H9 (cell line): ENCODE data around the gene SEMA3C. TPM values are rescaled to one million over a fixed set of nuclear protein-coding genes. Genes with fewer than 3 reads are reported as not detected.

Experiments used
- DNase-seq: peaks from one replicate; pipeline ENCODE4 v3.0.0-alpha.2; 2017
- H2AFZ ChIP-seq: one replicate; pipeline ENCODE4 v1.6.1; 2013; ENCODE audit warnings: mild to moderate bottlenecking, low read length, control low read depth, moderate library complexity
- H2AK5ac ChIP-seq: 2 replicates; pipeline ENCODE4 v1.6.1; 2013; ENCODE audit warnings: low read length, control low read depth, mixed read lengths; ENCODE audit not compliant: insufficient read length
- H2BK120ac ChIP-seq: one replicate; pipeline ENCODE4 v1.6.1; 2013; ENCODE audit warnings: low read depth, mild to moderate bottlenecking, low read length, control low read depth, inconsistent platforms; ENCODE audit not compliant: poor library complexity, severe bottlenecking
- H2BK12ac ChIP-seq: 2 replicates; pipeline ENCODE4 v1.6.1; 2013; ENCODE audit warnings: low read length, control low read depth, mixed read lengths, low read depth; ENCODE audit not compliant: insufficient read length
- H2BK15ac ChIP-seq: 2 replicates; pipeline ENCODE4 v1.6.1; 2013; ENCODE audit warnings: low read depth, low read length, control low read depth
- H2BK20ac ChIP-seq: one replicate; pipeline ENCODE4 v1.6.1; 2013; ENCODE audit warnings: low read depth, mild to moderate bottlenecking, low read length, control low read depth, inconsistent platforms; ENCODE audit not compliant: poor library complexity, severe bottlenecking
- H2BK5ac ChIP-seq: 2 replicates; pipeline ENCODE4 v1.6.1; 2013; ENCODE audit warnings: low read length, control low read depth, mixed read lengths; ENCODE audit not compliant: insufficient read length
- H3K14ac ChIP-seq: 2 replicates; pipeline ENCODE4 v1.6.1; 2013; ENCODE audit warnings: low read length, control low read depth; ENCODE audit not compliant: insufficient read depth
- H3K18ac ChIP-seq: 2 replicates; pipeline ENCODE4 v1.6.1; 2013; ENCODE audit warnings: low read depth, mild to moderate bottlenecking, mixed read lengths, low read length, control low read depth; ENCODE audit not compliant: insufficient read length
- H3K23ac ChIP-seq: 2 replicates; pipeline ENCODE4 v1.6.1; 2013; ENCODE audit warnings: low read length, control low read depth, mixed read lengths, low read depth; ENCODE audit not compliant: insufficient read length
- H3K23me2 ChIP-seq: 2 replicates; pipeline ENCODE4 v1.6.1; 2013; ENCODE audit warnings: low read depth, mild to moderate bottlenecking, mixed read lengths, low read length, control low read depth; ENCODE audit not compliant: insufficient read length, poor library complexity, severe bottlenecking
- H3K27ac ChIP-seq: 2 replicates; pipeline ENCODE4 v1.5.1; 2013; ENCODE audit warnings: low read length, control low read depth, mixed read lengths, low read depth; ENCODE audit not compliant: insufficient read length
- H3K27me3 ChIP-seq: 2 replicates; pipeline ENCODE4 v1.6.1; 2013; ENCODE audit warnings: low read length, control low read depth, inconsistent platforms; ENCODE audit not compliant: insufficient read depth
- H3K4ac ChIP-seq: 2 replicates; pipeline ENCODE4 v1.6.1; 2013; ENCODE audit warnings: low read depth, mild to moderate bottlenecking, control low read depth, inconsistent platforms, low read length, moderate library complexity
- H3K4me1 ChIP-seq: 2 replicates; pipeline ENCODE4 v1.6.1; 2013; ENCODE audit warnings: low read length, control low read depth, inconsistent platforms; ENCODE audit not compliant: insufficient read depth
- H3K4me2 ChIP-seq: 2 replicates; pipeline ENCODE4 v1.6.1; 2013; ENCODE audit warnings: low read length, control low read depth, mixed read lengths; ENCODE audit not compliant: insufficient read length, insufficient read depth
- H3K56ac ChIP-seq: 2 replicates; pipeline ENCODE4 v1.6.1; 2013; ENCODE audit warnings: low read depth, mild to moderate bottlenecking, mixed read lengths, low read length, control low read depth; ENCODE audit not compliant: insufficient read length
- H3K79me1 ChIP-seq: 2 replicates; pipeline ENCODE4 v1.6.1; 2013; ENCODE audit warnings: low read depth, mild to moderate bottlenecking, moderate library complexity, low read length, control low read depth, inconsistent platforms; ENCODE audit not compliant: insufficient read depth, poor library complexity, severe bottlenecking
- H3K79me2 ChIP-seq: 2 replicates; pipeline ENCODE4 v1.6.1; 2013; ENCODE audit warnings: low read length, control low read depth, inconsistent platforms; ENCODE audit not compliant: insufficient read depth
- H3K9ac ChIP-seq: 2 replicates; pipeline ENCODE4 v1.6.1; 2013; ENCODE audit warnings: low read length, control low read depth, mixed read lengths; ENCODE audit not compliant: insufficient read length; ENCODE audit errors: extremely low read depth
- H3K9me3 ChIP-seq: one replicate; pipeline ENCODE4 v1.6.1; 2013; ENCODE audit warnings: low read depth, low read length, inconsistent platforms; ENCODE audit not compliant: control insufficient read depth
- H3T11ph ChIP-seq: one replicate; pipeline ENCODE4 v1.6.1; 2013; ENCODE audit warnings: mild to moderate bottlenecking, low read length, control low read depth, inconsistent platforms
- H4K20me1 ChIP-seq: one replicate; pipeline ENCODE4 v1.6.1; 2013; ENCODE audit not compliant: control insufficient read depth, insufficient read length, insufficient read depth
- H4K5ac ChIP-seq: 2 replicates; pipeline ENCODE4 v1.6.1; 2013; ENCODE audit warnings: low read depth, mild to moderate bottlenecking, mixed read lengths, low read length, control low read depth; ENCODE audit not compliant: insufficient read length
- H4K8ac ChIP-seq: replicated peaks from 2 replicates; pipeline ENCODE4 v1.6.1; 2013; ENCODE audit warnings: low read length, control low read depth, mixed read lengths, low read depth; ENCODE audit not compliant: insufficient read length
- H4K91ac ChIP-seq: 2 replicates; pipeline ENCODE4 v1.6.1; 2013; ENCODE audit warnings: low read depth, mild to moderate bottlenecking, moderate library complexity, mixed read lengths, low read length, control low read depth; ENCODE audit not compliant: insufficient read length
- H3K27ac Mint-ChIP-seq, 3 experiments: 2 replicates in 2 of 3; 3 replicates in 1 of 3; pipeline ENCODE4 v1.8.0; 2020 to 2021; ENCODE audit warnings: mixed read lengths in 3 of 3, mild to moderate bottlenecking in 1 of 3, moderate library complexity in 1 of 3
- H3K27me3 Mint-ChIP-seq: 2 replicates; pipeline ENCODE4 v1.8.0; 2021; ENCODE audit warnings: low read depth, mild to moderate bottlenecking, moderate library complexity, mixed read lengths
- H3K36me3 Mint-ChIP-seq, 3 experiments: 2 replicates in 2 of 3; 3 replicates in 1 of 3; pipeline ENCODE4 v1.8.0; 2020 to 2021; ENCODE audit warnings: low read depth in 3 of 3, mixed read lengths in 3 of 3; ENCODE audit not compliant: insufficient read depth in 1 of 3
- H3K4me1 Mint-ChIP-seq, 2 experiments: 2 replicates each; pipeline ENCODE4 v1.8.0; 2020; ENCODE audit warnings: mixed read lengths in 2 of 2
- H3K4me3 Mint-ChIP-seq, 2 experiments: 2 replicates in 1 of 2; 3 replicates in 1 of 2; pipeline ENCODE4 v1.8.0; 2020 to 2021; ENCODE audit warnings: mild to moderate bottlenecking in 2 of 2, mixed read lengths in 2 of 2, moderate library complexity in 1 of 2
- H3K9me3 Mint-ChIP-seq, 2 experiments: 2 replicates in 1 of 2; 3 replicates in 1 of 2; pipeline ENCODE4 v1.8.0; 2020; ENCODE audit warnings: mild to moderate bottlenecking in 2 of 2, mixed read lengths in 2 of 2, moderate library complexity in 1 of 2
- CTCF ChIP-seq: fragments of 200-600 bp; sonication (generic); conservative IDR thresholded peaks from 3 replicates; pipeline ENCODE4 v1.8.0; 2021; ENCODE audit warnings: antibody characterized with exemption, mild to moderate bottlenecking
- WGBS: extraction: QIAGEN DNeasy Blood & Tissue Kit; methylation state at CpG from one replicate; pipeline ENCODE4 v1.1.7; 2013; ENCODE audit warnings: missing lambda C conversion rate, low lambda C conversion rate, mixed read lengths; ENCODE audit not compliant: insufficient read length; ENCODE audit errors: extremely low coverage; 5-methylcytosine and 5-hydroxymethylcytosine counted together
- total RNA-seq: library from RNA; stranded (reverse); gene quantifications from 2 replicates; pipeline ENCODE4 v1.2.1, GENCODE V29; 2021

The SEMA3C gene
- total RNA-seq, 1 experiment from 2014 or later, result 1.6 TPM

GRCh38 chr7:80924090-80924489 lies 5.2 kb upstream of the SEMA3C start:
- Histone ChIP-seq H4K5ac (no peak overlapping the region), H4K20me1 (no peaks in the 10 kb centered on the region), H2BK12ac (no peak overlapping the region), H3K9me3 (no peaks in the 10 kb centered on the region), H3K23me2 (no peaks in the 10 kb centered on the region), H2AFZ (no peak overlapping the region), H3K79me1 (no peaks in the 10 kb centered on the region), H3K4me2 (no peak overlapping the region), H3K27me3 (no peaks in the 10 kb centered on the region), H4K91ac (no peak overlapping the region), H3K14ac (no peak overlapping the region), H3T11ph (no peak overlapping the region), H3K79me2 (no peaks in the 10 kb centered on the region), H3K4ac (no peak overlapping the region), H3K18ac (no peak overlapping the region), H2BK20ac (no peak overlapping the region), H2BK15ac (no peak overlapping the region), H3K56ac (no peak overlapping the region), H3K9ac (no peak overlapping the region), H3K23ac (no peak overlapping the region), H2BK5ac (no peak overlapping the region), H3K4me1 (no peaks in the 10 kb centered on the region), H3K27ac (no peak overlapping the region), H2AK5ac (no peak overlapping the region), H2BK120ac (no peak overlapping the region), H4K8ac (no peak overlapping the region)
- H3K4me1 Mint-ChIP-seq, result peaks cover 8 to 19% of the 10 kb centered on the region in 2 experiments
- H3K27me3 Mint-ChIP-seq, result peaks cover 13% of the 10 kb centered on the region
- H3K4me3 Mint-ChIP-seq, result no peak overlapping the region
- H3K27ac Mint-ChIP-seq, result no peak overlapping the region
- DNase-seq, result no peak
- no CpG with 5 or more reads among the region's 2 CpGs for WGBS
- peaks cover 0 to 4% (median 0%) of the 10 kb centered on the region in 3 experiments; a peak in 2 of 7 replicates for H3K36me3 Mint-ChIP-seq
- peaks cover 0 to 7% of the 10 kb centered on the region in 2 experiments; a peak in 3 of 5 replicates for H3K9me3 Mint-ChIP-seq
- no peak for TF ChIP-seq CTCF
